ENCODE results near the gene TRAF1. TPM values are rescaled to one million over a fixed set of nuclear protein-coding genes. Genes with fewer than 3 reads are reported as not detected.
A peak's percentile ranks its signal among the peaks of the same experiment; 100 is the strongest.

Gene TRAF1
- total RNA-seq, 4 donors from 2014 or later: 2.5 to 5.7 (median 2.8) TPM

DNA sequence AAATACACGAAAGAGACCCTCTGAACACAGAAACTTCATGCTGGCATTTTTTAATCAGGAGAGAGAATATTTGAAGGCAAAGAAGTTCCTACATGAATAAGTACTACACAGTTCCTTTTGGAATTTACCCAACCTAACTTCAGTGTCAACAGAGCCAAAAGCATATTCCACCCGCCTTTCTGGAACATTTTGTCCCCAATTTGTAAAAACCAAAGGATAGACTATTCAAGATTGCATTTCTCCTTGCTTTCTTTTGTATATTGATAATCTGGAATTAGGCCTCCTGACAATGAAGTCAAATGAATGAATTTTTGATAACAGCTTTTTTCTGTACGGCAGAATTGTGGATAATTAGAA lies 39.4 kb upstream of the TRAF1 start:
- Histone ChIP-seq H3K36me3 (peaks cover 0 to 16% (median 0%) of the 10 kb centered on the region in 3 donors), H3K4me3 (no peak overlapping the region), H3K9me3 (no peaks in the 10 kb centered on the region), H3K4me1 (peaks cover 0 to 13% (median 4%) of the 10 kb centered on the region in 3 donors), H3K27ac (peak overlapping the region; percentile 20 to 84 (median 77)), H3K27me3 (no peaks in the 10 kb centered on the region)
- no peak for DNase-seq
- no peak for TF ChIP-seq POLR2A (IDR thresholded peaks at IDR 0.05)
- TF ChIP-seq, protein P1, sequence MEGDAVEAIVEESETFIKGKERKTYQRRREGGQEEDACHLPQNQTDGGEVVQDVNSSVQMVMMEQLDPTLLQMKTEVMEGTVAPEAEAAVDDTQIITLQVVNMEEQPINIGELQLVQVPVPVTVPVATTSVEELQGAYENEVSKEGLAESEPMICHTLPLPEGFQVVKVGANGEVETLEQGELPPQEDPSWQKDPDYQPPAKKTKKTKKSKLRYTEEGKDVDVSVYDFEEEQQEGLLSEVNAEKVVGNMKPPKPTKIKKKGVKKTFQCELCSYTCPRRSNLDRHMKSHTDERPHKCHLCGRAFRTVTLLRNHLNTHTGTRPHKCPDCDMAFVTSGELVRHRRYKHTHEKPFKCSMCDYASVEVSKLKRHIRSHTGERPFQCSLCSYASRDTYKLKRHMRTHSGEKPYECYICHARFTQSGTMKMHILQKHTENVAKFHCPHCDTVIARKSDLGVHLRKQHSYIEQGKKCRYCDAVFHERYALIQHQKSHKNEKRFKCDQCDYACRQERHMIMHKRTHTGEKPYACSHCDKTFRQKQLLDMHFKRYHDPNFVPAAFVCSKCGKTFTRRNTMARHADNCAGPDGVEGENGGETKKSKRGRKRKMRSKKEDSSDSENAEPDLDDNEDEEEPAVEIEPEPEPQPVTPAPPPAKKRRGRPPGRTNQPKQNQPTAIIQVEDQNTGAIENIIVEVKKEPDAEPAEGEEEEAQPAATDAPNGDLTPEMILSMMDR (IDR thresholded peaks at IDR 0.05): no peak
- 29 to 61% methylated on average over 3 of the region's 3 CpGs for WGBS, 2 donors
- intact Hi-C loops (cut with DNase I): no loop called here

DNA sequence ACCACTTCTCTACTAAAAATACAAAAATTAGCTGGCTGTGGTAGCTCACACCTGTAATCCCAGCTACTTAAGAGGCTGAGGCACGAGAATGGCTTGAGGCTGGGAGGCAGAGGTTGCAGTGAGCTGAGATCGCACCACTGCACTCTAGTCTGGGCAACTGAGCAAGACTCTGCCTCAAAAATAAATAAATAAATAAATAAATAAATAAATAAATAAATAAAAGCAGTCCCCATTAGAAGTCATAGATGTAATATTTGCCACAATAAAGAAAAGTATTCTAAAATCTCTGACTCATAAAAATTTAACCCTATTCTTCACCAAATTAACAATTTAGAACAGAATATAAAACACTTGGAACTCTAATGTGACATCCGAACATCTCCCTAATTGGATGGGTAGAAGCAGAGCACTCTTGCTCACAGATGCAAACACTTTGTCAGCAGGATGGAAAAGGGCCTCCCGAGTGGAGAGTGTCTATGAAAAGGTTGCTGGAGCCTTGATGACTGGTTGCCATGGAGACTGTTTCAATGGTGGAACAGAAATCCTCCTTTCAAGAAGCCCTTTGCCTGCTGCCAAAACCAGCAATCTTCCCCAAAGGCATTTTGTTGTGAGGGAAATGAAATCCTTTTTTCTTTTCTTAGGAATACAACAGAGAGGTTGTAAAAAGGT lies 38.9 kb upstream of the TRAF1 start:
- H3K27ac ChIP-seq: peak overlapping the region; percentile 20 to 84 (median 77)
- WGBS, 2 donors: 70 to 75% methylated on average over 4 of the region's 4 CpGs
- intact Hi-C loops (cut with DNase I): no loop called here
- peaks cover 0 to 22% (median 0%) of the 10 kb centered on the region in 3 donors for H3K36me3 ChIP-seq
- TF ChIP-seq, protein P1 (IDR thresholded peaks at IDR 0.05): no peak
- TF ChIP-seq POLR2A (IDR thresholded peaks at IDR 0.05): no peak
- H3K9me3 ChIP-seq: no peaks in the 10 kb centered on the region
- H3K4me3 ChIP-seq: no peak overlapping the region
- H3K27me3 ChIP-seq: no peaks in the 10 kb centered on the region
- H3K4me1 ChIP-seq: peaks cover 0 to 13% (median 4%) of the 10 kb centered on the region in 3 donors
- no peak for DNase-seq

DNA sequence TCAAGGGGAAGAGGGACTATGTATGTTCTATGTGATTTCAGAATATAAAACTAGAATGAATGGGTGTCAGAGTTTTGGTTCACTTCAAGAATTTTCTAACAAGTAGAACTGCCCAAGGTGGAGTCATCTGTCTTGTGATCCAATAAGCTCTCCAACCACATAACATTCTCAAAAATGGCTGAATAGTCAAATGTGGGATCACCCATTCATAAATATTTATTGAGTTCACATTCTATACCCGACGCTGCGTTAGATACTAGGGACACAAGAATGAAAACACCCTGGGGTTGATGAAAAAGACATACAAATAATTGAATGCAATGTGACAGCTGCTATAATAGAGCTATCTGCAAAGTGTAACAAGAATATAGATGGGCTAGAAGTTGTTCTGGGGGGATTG lies 35.3 kb upstream of the TRAF1 start:
- TF ChIP-seq POLR2A (IDR thresholded peaks at IDR 0.05): no peak
- TF ChIP-seq, protein P1 (IDR thresholded peaks at IDR 0.05): no peak
- DNase-seq: no peak
- H3K9me3 ChIP-seq: no peaks in the 10 kb centered on the region
- H3K27ac ChIP-seq: no peak overlapping the region
- H3K4me3 ChIP-seq: no peak overlapping the region
- H3K36me3 ChIP-seq: peaks cover 0 to 23% (median 0%) of the 10 kb centered on the region in 3 donors
- no peaks in the 10 kb centered on the region for H3K27me3 ChIP-seq
- 79 to 91% methylated on average over 3 of the region's 3 CpGs for WGBS, 2 donors
- H3K4me1 ChIP-seq: peaks cover 0 to 13% (median 4%) of the 10 kb centered on the region in 3 donors
- intact Hi-C loops (cut with DNase I): no loop called here

DNA sequence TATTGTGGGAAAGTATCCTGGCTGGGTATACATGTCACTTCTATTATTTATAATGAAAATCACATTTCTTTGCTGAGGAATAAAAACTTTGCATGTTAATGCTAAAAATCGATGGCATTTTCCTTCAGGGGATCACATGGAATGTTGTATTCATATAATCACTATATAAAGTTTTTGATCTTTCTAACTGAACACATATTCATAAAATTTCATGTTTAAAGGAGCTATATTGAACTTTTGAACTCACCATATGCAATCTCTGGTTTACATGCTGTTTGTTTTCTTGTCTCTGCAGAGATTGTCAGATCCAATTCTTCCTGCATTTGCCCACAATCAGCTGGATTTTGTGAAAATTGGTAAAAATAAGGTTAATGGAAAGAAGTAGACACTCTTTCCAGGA lies 33.4 kb upstream of the TRAF1 start:
- no peaks in the 10 kb centered on the region for H3K27me3 ChIP-seq
- no peak for DNase-seq
- H3K27ac ChIP-seq: no peak overlapping the region
- H3K9me3 ChIP-seq: no peaks in the 10 kb centered on the region
- TF ChIP-seq POLR2A (IDR thresholded peaks at IDR 0.05): no peak
- TF ChIP-seq, protein P1 (IDR thresholded peaks at IDR 0.05): no peak
- no peaks in the 10 kb centered on the region for H3K4me1 ChIP-seq
- WGBS, 2 donors: 73 to 79% methylated on average over 1 of the region's 1 CpG
- intact Hi-C loops (cut with DNase I): no loop called here
- H3K4me3 ChIP-seq: no peak overlapping the region
- peaks cover 0 to 23% (median 0%) of the 10 kb centered on the region in 3 donors for H3K36me3 ChIP-seq

DNA sequence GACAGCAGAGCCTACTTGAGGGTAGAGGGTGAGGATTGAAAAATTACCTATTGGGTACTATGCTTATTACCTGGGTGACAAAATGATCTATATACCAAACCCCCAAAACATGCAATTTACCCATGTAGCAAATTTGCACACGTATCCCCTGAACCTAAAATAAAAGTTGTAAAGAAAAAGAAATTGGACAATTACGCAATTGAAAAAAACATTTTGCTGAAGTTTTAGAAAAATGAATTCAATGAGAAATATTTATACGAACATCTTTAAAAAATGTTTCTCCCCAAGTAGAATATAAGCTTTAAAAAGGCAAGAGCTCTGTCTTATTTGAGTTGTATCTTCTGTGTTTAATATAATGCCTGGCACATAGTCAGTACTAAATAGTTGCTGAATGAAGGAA lies 30.3 kb upstream of the TRAF1 start:
- Histone ChIP-seq H3K27ac (no peak overlapping the region), H3K4me1 (no peaks in the 10 kb centered on the region), H3K36me3 (peaks cover 0 to 11% (median 0%) of the 10 kb centered on the region in 3 donors), H3K4me3 (no peak overlapping the region), H3K27me3 (no peaks in the 10 kb centered on the region), H3K9me3 (no peaks in the 10 kb centered on the region)
- 92 to 94% methylated on average over 3 of the region's 3 CpGs for whole genome bisulfite sequencing, 2 donors
- intact Hi-C loops (cut with DNase I): no loop called here
- TF ChIP-seq POLR2A (IDR thresholded peaks at IDR 0.05): no peak
- TF ChIP-seq, protein P1 (IDR thresholded peaks at IDR 0.05): no peak
- no peak for DNase-seq

All from esophagus squamous epithelium (tissue), 5 donors.